K562 (cell line): ENCODE results near the gene SOX12. TPM values are rescaled to one million over a fixed set of nuclear protein-coding genes. Genes with fewer than 3 reads are reported as not detected.

ENCODE experiments used
- BCOR ChIP-seq: fragments of 450-650 bp; IDR thresholded peaks from 2 replicates; pipeline ENCODE4 v1.6.1; 2016
- CBX3 ChIP-seq, 2 experiments: IDR thresholded peaks; 1 replicate in 1 of 2; 2 replicates in 1 of 2; pipeline ENCODE4 v1.6.1; 2012; ENCODE audit warnings: inconsistent platforms in 2 of 2, low read length in 2 of 2, borderline replicate concordance in 1 of 2, control low read depth in 1 of 2
- ELF1 ChIP-seq: fragments of 200-800 bp; sonication (Bioruptor generic); IDR thresholded peaks from 2 replicates; pipeline ENCODE4 v1.6.1; 2016; ENCODE audit warnings: missing genetic modification characterization, missing compliant biosample characterization
- ETS2 ChIP-seq: IDR thresholded peaks from 2 replicates; pipeline ENCODE4 v1.6.1; 2016; ENCODE audit warnings: borderline replicate concordance, missing genetic modification characterization, mild to moderate bottlenecking, moderate library complexity, missing compliant biosample characterization; ENCODE audit not compliant: poor library complexity, severe bottlenecking
- ETV5 ChIP-seq: sonication (generic); formaldehyde crosslinking; IDR thresholded peaks from 2 replicates; pipeline ENCODE4 v1.4.0; 2020; ENCODE audit warnings: low read depth, mild to moderate bottlenecking, missing genetic modification reagents
- FOXK1 ChIP-seq: sonication (generic); formaldehyde crosslinking; IDR thresholded peaks from 2 replicates; pipeline ENCODE4 v1.8.0; 2022; ENCODE audit warnings: missing genetic modification reagents, mild to moderate bottlenecking, borderline replicate concordance
- GTF2E2 ChIP-seq: fragments of 200-800 bp; sonication (Bioruptor generic); IDR thresholded peaks from 2 replicates; pipeline ENCODE4 v1.6.1; 2016; ENCODE audit warnings: missing genetic modification characterization, missing compliant biosample characterization
- MAFF ChIP-seq: IDR thresholded peaks from 2 replicates; pipeline ENCODE4 v1.6.1; 2012; ENCODE audit warnings: low read length, improper control_type of control experiment
- MECOM ChIP-seq: fragments of 250-450 bp; sonication (Bioruptor Pico); IDR thresholded peaks from 2 replicates; pipeline ENCODE4 v1.8.0; 2022; ENCODE audit warnings: inconsistent platforms
- MED1 ChIP-seq: sonication (generic); formaldehyde crosslinking; IDR thresholded peaks from 2 replicates; pipeline ENCODE4 v1.8.1; 2023; ENCODE audit warnings: missing genetic modification reagents, borderline replicate concordance
- MYC ChIP-seq, 2 experiments: fragments of 250-450 bp in 1 of 2; sonication (Bioruptor Pico) in 1 of 2; IDR thresholded peaks; 2 replicates each; pipeline versions ENCODE4 v1.5.1 to v1.6.1; 2012 to 2021; ENCODE audit warnings: low read depth in 2 of 2, borderline replicate concordance in 1 of 2, improper control_type of control experiment in 1 of 2, low read length in 1 of 2, mild to moderate bottlenecking in 1 of 2, moderate library complexity in 1 of 2
- NCOR1 ChIP-seq: fragments of 450-650 bp; IDR thresholded peaks from 2 replicates; pipeline ENCODE4 v1.6.1; 2016; ENCODE audit warnings: mild to moderate bottlenecking, moderate library complexity
- RBM39 ChIP-seq: fragments of 200-400 bp; formaldehyde crosslinking; optimal IDR thresholded peaks from 2 replicates; pipeline ENCODE3; 2018; ENCODE audit warnings: low read depth, low read length
- SMARCB1 ChIP-seq: IDR thresholded peaks from 2 replicates; pipeline ENCODE4 v1.6.1; 2011; ENCODE audit warnings: improper control_type of control experiment, low read depth; ENCODE audit not compliant: insufficient read length
- ZKSCAN1 ChIP-seq: fragments of 150-350 bp; IDR thresholded peaks from 2 replicates; pipeline ENCODE4 v1.6.1; 2016; ENCODE audit warnings: low read depth, low read length
- polyA plus RNA-seq, 8 experiments: library from polyadenylated mRNA; depleted of rRNA in 4 of 8; stranded (reverse) in 5 of 8; unstranded in 3 of 8; fragments of >200 nt; fragmentation: Nextera tagmentation in 2 of 8; fragmentation: Illumina TruSeq in 1 of 8; extraction: Ambion mirVana in 2 of 8; extraction: Trizol in 1 of 8; gene quantifications; 2 replicates each; pipeline versions ENCODE4 v1.2.1 to v1.2.3, GENCODE V29; 2011 to 2014; ENCODE audit warnings: inconsistent platforms in 1 of 8, missing spikeins in 1 of 8
- total RNA-seq, 7 experiments: library from RNA; depleted of rRNA in 6 of 7; stranded (reverse); fragments of >200 nt in 6 of 7; fragmentation: Illumina TruSeq in 2 of 7; extraction: Trizol in 2 of 7; gene quantifications; 2 replicates each; pipeline versions ENCODE4 v1.2.1 to v1.2.3, GENCODE V29; 2011 to 2021; ENCODE audit warnings: low replicate concordance in 1 of 7
- TF ChIP-seq, protein P1 (sequence below), 3 experiments: IDR thresholded peaks in 2 of 3; conservative IDR thresholded peaks in 1 of 3; 2 replicates each; pipeline ENCODE4 v1.5.1; 2011 to 2012; ENCODE audit warnings: low read length in 3 of 3, mild to moderate bottlenecking in 3 of 3, control low read depth in 2 of 3, improper control_type of control experiment in 1 of 3, inconsistent platforms in 1 of 3, low read depth in 1 of 3, mixed read lengths in 1 of 3, moderate library complexity in 1 of 3; ENCODE audit not compliant: insufficient read depth in 2 of 3
- TF ChIP-seq, protein P2 (sequence below): fragments of 450-650 bp; IDR thresholded peaks from 2 replicates; pipeline ENCODE4 v1.6.1; 2016; ENCODE audit warnings: borderline replicate concordance
- TF ChIP-seq, protein P3 (sequence below): fragments of 450-650 bp; formaldehyde crosslinking; IDR thresholded peaks from 2 replicates; pipeline ENCODE4 v1.4.0; 2022; ENCODE audit warnings: mild to moderate bottlenecking, moderate library complexity
- TF ChIP-seq, protein P4 (sequence below): fragments of 250-450 bp; sonication (Bioruptor Pico); IDR thresholded peaks from 2 replicates; pipeline ENCODE4 v1.5.0; 2022; ENCODE audit warnings: mild to moderate bottlenecking
- TF ChIP-seq, protein P5 (sequence below), 2 experiments: fragments of 450-650 bp; conservative IDR thresholded peaks; 2 replicates each; pipeline ENCODE4 v1.6.1; 2017; ENCODE audit warnings: mild to moderate bottlenecking in 2 of 2, moderate library complexity in 2 of 2

Gene SOX12
- total and polyA plus RNA-seq, 9 of the 15 experiments (the other 6 are each of a cell fraction or from before 2014, with no cell fraction given): 0.42 to 26.3 (median 2.6) TPM

DNA sequence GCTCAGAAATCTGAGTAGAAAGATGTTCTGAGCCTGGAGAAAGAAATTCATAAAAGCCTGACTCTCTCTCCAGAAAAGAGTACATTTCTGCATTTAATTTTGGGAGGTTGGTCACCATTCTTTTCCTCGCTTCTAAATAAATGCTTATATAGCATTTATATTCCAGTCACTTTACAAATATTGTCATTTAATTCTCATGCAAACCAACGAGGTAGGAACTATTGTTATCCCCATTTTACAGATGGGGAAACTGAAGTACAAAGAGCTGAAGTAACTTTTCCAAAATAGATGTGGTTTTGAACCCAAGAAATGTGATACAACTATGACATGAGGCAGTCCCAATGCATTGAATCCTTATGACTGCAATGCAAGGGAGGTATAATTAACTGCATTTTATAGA lies 50.7 kb downstream of the SOX12 start (continued):
- no peak for TF ChIP-seq MYC (IDR thresholded peaks at IDR 0.05; ENCODE audit: low read depth, low read length)
- no peak for TF ChIP-seq MYC (CRISPR knock-in tag; IDR thresholded peaks at IDR 0.05; ENCODE audit: borderline replicate concordance, low read depth)
- no peak for TF ChIP-seq FOXK1 (CRISPR knock-in tag)
- TF ChIP-seq BCOR: peak; percentile 91
- TF ChIP-seq, protein P1, sequence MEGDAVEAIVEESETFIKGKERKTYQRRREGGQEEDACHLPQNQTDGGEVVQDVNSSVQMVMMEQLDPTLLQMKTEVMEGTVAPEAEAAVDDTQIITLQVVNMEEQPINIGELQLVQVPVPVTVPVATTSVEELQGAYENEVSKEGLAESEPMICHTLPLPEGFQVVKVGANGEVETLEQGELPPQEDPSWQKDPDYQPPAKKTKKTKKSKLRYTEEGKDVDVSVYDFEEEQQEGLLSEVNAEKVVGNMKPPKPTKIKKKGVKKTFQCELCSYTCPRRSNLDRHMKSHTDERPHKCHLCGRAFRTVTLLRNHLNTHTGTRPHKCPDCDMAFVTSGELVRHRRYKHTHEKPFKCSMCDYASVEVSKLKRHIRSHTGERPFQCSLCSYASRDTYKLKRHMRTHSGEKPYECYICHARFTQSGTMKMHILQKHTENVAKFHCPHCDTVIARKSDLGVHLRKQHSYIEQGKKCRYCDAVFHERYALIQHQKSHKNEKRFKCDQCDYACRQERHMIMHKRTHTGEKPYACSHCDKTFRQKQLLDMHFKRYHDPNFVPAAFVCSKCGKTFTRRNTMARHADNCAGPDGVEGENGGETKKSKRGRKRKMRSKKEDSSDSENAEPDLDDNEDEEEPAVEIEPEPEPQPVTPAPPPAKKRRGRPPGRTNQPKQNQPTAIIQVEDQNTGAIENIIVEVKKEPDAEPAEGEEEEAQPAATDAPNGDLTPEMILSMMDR (IDR thresholded peaks at IDR 0.05 in 2 of 3, conservative IDR thresholded peaks at IDR 0.05 in 1 of 3; ENCODE audit: insufficient read depth in 2 of 3, low read depth in 1 of 3, low read length in 3 of 3): no peak
- TF ChIP-seq, protein P2, sequence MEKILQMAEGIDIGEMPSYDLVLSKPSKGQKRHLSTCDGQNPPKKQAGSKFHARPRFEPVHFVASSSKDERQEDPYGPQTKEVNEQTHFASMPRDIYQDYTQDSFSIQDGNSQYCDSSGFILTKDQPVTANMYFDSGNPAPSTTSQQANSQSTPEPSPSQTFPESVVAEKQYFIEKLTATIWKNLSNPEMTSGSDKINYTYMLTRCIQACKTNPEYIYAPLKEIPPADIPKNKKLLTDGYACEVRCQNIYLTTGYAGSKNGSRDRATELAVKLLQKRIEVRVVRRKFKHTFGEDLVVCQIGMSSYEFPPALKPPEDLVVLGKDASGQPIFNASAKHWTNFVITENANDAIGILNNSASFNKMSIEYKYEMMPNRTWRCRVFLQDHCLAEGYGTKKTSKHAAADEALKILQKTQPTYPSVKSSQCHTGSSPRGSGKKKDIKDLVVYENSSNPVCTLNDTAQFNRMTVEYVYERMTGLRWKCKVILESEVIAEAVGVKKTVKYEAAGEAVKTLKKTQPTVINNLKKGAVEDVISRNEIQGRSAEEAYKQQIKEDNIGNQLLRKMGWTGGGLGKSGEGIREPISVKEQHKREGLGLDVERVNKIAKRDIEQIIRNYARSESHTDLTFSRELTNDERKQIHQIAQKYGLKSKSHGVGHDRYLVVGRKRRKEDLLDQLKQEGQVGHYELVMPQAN: no peak
- no peak for TF ChIP-seq MED1
- TF ChIP-seq ETS2 (tag): no peak
- no peak for TF ChIP-seq ELF1 (tag)
- no peak for TF ChIP-seq MECOM (CRISPR knock-in tag)
- TF ChIP-seq SMARCB1: no peak
- TF ChIP-seq, protein P3, sequence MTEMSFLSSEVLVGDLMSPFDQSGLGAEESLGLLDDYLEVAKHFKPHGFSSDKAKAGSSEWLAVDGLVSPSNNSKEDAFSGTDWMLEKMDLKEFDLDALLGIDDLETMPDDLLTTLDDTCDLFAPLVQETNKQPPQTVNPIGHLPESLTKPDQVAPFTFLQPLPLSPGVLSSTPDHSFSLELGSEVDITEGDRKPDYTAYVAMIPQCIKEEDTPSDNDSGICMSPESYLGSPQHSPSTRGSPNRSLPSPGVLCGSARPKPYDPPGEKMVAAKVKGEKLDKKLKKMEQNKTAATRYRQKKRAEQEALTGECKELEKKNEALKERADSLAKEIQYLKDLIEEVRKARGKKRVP (CRISPR knock-in tag): no peak
- 0 out of 2 replicates have a peak, but pooled peaks have one; percentile 44 for TF ChIP-seq MAFF
- TF ChIP-seq CBX3 (IDR thresholded peaks at IDR 0.05; ENCODE audit: borderline replicate concordance in 1 of 2, low read length in 2 of 2): peak in 1 of 2 experiments; percentile 22; a peak in 1 of 3 replicates
- TF ChIP-seq NCOR1: no peak
- TF ChIP-seq, protein P4, sequence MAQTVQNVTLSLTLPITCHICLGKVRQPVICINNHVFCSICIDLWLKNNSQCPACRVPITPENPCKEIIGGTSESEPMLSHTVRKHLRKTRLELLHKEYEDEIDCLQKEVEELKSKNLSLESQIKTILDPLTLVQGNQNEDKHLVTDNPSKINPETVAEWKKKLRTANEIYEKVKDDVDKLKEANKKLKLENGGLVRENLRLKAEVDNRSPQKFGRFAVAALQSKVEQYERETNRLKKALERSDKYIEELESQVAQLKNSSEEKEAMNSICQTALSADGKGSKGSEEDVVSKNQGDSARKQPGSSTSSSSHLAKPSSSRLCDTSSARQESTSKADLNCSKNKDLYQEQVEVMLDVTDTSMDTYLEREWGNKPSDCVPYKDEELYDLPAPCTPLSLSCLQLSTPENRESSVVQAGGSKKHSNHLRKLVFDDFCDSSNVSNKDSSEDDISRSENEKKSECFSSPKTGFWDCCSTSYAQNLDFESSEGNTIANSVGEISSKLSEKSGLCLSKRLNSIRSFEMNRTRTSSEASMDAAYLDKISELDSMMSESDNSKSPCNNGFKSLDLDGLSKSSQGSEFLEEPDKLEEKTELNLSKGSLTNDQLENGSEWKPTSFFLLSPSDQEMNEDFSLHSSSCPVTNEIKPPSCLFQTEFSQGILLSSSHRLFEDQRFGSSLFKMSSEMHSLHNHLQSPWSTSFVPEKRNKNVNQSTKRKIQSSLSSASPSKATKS: no peak
- TF ChIP-seq GTF2E2 (tag): no peak
- TF ChIP-seq RBM39: no peak
- no peak for TF ChIP-seq ZKSCAN1
- TF ChIP-seq, protein P5, sequence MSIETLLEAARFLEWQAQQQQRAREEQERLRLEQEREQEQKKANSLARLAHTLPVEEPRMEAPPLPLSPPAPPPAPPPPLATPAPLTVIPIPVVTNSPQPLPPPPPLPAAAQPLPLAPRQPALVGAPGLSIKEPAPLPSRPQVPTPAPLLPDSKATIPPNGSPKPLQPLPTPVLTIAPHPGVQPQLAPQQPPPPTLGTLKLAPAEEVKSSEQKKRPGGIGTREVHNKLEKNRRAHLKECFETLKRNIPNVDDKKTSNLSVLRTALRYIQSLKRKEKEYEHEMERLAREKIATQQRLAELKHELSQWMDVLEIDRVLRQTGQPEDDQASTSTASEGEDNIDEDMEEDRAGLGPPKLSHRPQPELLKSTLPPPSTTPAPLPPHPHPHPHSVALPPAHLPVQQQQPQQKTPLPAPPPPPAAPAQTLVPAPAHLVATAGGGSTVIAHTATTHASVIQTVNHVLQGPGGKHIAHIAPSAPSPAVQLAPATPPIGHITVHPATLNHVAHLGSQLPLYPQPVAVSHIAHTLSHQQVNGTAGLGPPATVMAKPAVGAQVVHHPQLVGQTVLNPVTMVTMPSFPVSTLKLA (conservative IDR thresholded peaks at IDR 0.05): no peak
- TF ChIP-seq ETV5 (CRISPR knock-in tag): no peak
